HTR-8/SVneo (cell line): Measurements from ENCODE around the gene ALAS1.

ENCODE experiments used
- DNase-seq: peaks from one replicate; pipeline ENCODE4 v3.0.0; 2011; ENCODE audit warnings: low spot score, mixed read lengths; ENCODE audit not compliant: insufficient read length
- FAIRE-seq: peaks from 2 replicates; lab custom pipeline; 2011; peaks lifted over from hg19 to GRCh38; lab: Jason Lieb, UNC

Gene ALAS1

GRCh38 chr3:52218454-52218853, 20.5 kb downstream of the ALAS1 start:
- FAIRE-seq (no peak), DNase-seq (no peak)

- DNase-seq = no peak
- FAIRE-seq = no peak
Measured at GRCh38 chr3:52218937-52219650, 21.1 kb downstream of the ALAS1 start.

DNA sequence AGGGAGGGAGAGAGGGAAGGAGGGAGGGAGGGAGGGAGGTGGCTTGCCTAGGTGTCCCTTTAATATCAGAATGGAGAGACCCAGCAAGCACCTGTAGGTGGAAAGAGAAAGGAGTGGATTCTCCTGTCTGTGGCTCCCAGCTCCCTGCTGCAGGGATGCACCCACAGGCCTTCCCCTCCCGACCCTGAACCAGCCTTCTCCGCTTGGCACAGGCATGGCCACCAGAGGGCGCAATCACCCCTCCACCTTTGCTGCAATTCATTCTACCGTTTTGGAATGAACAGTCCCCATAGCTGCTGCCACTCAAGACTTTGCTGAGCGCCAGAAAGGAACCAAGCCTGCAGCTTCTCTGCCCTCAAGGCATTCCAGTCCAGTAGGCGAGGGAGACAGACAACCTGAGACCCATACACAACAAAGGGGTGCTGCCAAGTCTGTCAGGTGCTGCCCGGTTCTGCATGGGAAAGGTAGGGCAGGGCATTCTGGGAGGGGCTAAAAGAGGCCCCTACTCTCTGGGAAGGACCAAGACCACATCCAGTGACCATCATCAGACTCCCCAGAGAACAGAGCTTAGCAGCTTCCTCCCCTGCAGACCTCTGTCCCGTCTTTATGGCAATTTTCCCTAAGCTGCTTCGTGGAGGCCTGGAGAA, 22.5 kb downstream of the ALAS1 start:
- peak; percentile 98 for FAIRE-seq
- peak; percentile 90 for DNase-seq

GRCh38 chr3:52221141-52221562, 23.2 kb downstream of the ALAS1 start:
- FAIRE-seq (no peak), DNase-seq (no peak)

DNA sequence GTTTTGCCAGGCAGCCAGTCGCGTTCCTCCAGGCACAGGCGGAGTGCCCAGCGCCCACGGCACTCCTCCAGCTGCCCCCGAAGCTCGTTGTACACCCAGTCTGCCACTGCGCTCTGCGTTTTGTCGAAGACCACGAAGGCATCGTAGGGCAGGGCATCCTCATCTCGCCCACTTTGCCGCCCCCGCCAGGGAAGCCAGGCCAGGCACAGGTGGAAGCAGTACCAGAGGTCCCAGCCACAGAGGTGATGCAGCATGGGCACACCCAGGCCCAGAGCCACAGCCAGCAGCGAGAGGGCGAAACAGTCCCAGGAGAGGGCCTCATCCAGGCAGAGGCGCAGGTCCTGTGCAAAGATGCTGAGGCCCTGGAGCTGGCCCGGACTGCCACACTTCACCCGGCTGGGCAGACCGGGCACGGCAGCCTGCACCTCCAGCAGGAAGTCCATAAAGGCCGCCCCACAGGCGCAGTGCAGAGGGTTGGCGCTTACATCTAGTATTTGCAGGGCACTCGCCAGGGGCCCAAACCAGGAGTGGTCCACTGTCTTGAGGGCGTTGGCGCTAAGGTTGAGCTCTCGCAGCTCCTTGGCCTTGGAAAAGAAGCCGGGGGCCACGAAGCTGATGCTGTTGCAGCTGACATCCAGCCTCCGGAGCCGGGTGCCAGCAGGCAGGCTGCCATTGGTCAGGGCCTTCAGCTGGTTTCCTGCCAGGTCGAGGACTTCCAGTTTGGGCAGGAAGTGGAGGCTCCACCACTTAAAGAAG, 23.8 kb downstream of the ALAS1 start:
- no peak for DNase-seq
- peak; percentile 44 for FAIRE-seq

DNA sequence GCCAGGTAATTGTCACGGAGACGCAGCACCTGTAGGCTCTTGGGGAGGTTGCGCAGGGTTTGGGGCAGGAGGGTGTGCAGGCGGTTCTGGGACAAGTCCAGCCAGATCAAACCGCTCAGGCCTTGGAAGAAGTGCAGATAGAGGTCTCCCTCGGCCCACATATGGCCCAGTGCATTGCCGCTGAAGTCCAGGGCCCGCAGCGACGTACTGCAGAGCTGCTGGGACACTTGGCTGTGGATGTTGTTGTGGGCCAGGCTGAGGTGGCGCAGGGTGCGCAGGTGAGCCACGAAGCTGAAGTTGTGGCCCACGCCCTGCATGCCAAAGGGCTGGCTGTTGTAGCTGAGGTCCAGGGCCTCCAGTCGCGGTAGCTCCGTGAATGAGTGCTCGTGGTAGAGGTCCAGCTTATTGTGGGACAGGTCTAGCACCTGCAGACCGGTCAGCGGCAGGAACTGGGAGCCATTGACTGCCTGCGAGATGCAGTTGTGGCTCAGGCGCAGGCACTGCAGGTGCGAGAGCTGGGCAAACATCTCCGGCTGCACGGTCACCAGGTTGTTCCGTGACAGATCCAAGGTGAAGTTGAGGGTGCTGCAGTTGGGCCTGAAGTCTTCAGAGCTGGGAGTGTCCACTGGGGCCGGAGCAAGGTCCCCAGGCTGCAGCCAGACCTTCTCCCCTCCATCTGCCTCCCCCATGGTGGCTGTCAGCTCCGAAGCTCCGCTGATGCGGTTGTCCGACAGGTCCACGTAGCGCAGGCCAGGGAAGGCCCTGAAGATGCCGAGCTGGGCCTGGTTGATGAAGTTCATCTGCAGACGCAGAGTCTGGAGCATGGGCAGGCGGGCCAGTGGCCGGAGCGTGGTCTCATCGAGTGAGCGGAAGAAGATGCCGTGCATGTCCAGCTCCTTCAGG, 24.6 kb downstream of the ALAS1 start:
- DNase-seq (no peak), FAIRE-seq (no peak)

GRCh38 chr3:52223449-52224408, 25.8 kb downstream of the ALAS1 start:
- DNase-seq = no peak
- FAIRE-seq = peak; percentile 23

GRCh38 chr3:52225452-52226228, 27.7 kb downstream of the ALAS1 start, which contains the start of gene TLR9:
TSS of gene TLR9 (minus strand) at chr3:52225645. CDS start at chr3:52225529, 116 bp downstream.
- DNase-seq (no peak), FAIRE-seq (peak; percentile 38)

DNA sequence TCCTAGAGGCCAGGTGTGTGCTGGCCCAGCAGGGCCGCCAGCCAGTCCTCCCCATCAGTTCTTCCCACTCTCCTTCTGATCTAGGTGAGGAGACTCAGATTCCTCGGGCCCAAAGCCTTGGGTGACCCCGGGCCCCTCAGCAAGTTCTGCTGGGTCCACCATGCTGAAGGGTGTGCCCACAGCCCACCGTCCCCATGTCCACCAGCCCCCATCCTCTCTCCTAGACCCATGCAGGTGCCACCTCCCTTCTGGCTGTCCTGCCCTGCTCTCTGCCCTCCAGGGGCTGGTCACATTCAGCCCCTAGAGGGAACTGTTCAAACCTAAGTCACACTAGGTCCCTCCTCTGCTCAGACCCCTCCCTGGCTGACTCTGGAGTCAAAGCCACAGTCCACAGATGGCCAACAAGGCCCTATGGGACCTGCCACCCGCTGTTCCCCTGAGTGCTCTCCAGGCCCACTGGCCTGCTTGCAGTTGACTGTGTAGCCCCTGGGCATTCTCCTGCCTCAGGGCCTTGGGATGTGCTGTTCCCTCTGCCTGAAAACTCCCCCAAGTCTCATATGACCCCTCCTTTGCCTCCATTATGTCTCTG, 28.4 kb downstream of the ALAS1 start:
- DNase-seq = no peak
- FAIRE-seq = no peak

DNA sequence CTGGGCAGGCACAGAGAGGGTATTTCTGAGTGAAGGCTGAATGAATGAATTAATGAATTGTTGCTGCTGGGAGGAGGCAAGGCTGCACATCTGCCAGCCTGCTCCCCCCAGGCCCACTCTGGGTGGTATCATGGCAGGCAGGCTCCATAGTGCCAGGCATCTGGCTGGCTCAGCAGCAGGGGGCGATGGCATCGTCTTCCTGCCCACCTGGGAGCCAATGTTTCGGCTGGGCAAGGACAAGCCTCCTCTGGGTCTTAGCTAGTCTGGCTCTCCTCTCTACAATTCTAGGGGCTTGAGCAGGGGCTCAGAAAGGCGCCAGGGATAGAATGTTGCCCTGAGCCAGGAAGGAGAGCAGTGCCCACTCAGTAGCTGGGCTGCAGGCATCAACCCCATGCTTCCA, 29.2 kb downstream of the ALAS1 start:
- no peak for DNase-seq
- peak; percentile 69 for FAIRE-seq

DNA sequence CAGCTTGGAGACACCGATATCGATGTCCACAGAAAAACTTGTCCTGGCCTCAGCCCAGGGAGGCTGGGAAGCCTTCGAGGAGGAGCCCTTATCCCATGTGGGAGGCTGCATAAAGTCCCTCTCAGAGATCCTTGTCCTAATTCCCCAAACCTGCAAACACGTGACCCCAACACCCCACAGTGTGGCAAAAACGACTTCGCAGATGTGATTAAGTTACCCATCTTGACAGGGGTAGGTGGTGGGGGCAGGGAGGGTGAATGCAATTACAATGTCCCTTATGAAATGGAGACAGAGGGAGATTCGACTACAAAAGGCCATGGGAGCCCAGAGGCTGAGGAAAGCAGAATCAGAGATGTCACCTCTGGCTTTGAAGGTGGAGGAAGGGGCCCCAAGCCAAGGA, 29.8 kb downstream of the ALAS1 start:
- no peak for FAIRE-seq
- no peak for DNase-seq

DNA sequence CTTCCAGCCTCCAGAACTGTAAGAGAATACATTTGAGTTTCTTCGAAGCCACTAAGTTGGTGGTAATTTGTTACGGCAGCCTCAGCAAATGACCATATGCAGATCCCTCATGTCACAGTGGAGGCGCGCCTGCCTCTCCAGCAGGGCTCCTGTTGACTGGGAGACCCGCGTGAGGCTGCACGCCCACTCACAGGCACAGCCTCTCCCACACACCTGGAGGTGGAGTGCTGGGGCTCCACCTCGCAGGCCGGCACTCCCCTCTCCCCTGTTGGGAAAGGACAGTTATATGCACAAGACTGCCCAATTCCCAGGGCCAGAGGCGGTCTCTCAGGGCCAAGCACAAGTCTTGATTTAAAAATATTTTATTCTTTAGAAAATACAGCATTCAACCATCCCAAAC, 30.3 kb downstream of the ALAS1 start:
- no peak for DNase-seq
- FAIRE-seq = no peak

GRCh38 chr3:52228751-52229291, 30.9 kb downstream of the ALAS1 start:
- FAIRE-seq = no peak

DNA sequence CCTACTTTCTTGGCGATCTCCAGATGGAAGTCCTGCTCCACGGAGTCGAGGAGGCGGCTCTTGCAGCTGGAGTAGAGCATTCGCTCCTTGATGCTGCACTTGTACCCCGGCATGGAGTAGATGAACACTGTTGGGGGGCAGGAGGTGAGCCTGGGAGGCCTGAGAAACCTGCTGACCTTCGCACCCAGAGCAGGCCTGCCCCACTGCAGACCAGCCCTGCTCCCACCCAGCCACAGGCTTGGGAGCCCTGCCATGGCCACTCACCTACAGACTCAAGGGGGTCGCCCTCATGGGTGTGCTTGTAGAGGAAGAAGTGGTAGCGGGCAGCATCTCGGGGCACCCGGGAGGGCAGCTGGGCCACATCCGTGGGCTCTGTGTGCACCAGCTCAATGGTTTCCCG, 31.7 kb downstream of the ALAS1 start:
- no peak for DNase-seq
- FAIRE-seq = no peak

More at GRCh38 chr3:52228751-52229291, 30.9 kb downstream of the ALAS1 start:
- no peak for DNase-seq

DNA sequence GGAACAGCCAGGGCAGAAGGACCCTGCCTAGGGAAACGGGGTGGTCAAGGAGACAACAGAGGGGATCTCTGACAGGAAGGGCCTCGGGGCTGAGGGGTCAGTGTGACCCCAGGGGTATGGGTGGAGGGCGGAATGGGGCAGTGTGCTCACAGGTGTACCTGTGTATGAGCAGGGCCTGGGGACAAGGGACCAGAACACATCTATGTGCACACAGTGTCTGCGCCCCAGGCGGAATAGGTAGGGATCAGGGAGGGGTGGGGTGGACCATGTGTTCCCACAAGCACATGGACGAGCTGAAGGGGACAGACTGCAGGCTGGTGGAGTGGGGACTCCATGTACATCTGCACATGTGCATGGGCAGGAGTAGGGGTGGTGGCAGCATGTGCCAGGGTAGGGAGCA, 32.5 kb downstream of the ALAS1 start:
- DNase-seq (no peak), FAIRE-seq (peak; percentile 76)

- DNase-seq = no peak
- no peak for FAIRE-seq
Measured at GRCh38 chr3:52230889-52231499, 33.0 kb downstream of the ALAS1 start.
